ENCODE data around the gene PACSIN2.

PACSIN2 gene

DNA sequence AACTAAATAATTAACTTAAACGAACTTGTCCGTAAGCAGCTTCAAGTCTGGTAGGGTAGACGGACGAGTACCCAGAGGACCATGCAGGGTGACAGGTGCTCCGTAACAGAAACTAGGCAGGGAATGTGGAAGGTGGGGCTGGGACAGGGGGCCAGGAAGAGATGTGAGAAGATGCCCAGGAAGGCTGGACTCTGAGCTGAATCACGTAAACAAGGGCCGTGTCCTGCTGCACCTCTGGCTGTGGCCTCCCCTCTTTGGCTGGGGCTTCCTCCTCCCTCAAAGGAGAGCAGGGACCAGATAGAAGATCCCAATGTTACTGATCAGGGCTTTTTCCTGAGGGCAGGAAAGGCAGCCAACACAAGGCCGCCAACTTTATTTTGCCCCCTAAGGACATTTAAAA lies 47.9 kb downstream of the PACSIN2 start:
- TF ChIP-seq, protein P1, sequence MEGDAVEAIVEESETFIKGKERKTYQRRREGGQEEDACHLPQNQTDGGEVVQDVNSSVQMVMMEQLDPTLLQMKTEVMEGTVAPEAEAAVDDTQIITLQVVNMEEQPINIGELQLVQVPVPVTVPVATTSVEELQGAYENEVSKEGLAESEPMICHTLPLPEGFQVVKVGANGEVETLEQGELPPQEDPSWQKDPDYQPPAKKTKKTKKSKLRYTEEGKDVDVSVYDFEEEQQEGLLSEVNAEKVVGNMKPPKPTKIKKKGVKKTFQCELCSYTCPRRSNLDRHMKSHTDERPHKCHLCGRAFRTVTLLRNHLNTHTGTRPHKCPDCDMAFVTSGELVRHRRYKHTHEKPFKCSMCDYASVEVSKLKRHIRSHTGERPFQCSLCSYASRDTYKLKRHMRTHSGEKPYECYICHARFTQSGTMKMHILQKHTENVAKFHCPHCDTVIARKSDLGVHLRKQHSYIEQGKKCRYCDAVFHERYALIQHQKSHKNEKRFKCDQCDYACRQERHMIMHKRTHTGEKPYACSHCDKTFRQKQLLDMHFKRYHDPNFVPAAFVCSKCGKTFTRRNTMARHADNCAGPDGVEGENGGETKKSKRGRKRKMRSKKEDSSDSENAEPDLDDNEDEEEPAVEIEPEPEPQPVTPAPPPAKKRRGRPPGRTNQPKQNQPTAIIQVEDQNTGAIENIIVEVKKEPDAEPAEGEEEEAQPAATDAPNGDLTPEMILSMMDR (IDR thresholded peaks at IDR 0.05), result no peak

DNA sequence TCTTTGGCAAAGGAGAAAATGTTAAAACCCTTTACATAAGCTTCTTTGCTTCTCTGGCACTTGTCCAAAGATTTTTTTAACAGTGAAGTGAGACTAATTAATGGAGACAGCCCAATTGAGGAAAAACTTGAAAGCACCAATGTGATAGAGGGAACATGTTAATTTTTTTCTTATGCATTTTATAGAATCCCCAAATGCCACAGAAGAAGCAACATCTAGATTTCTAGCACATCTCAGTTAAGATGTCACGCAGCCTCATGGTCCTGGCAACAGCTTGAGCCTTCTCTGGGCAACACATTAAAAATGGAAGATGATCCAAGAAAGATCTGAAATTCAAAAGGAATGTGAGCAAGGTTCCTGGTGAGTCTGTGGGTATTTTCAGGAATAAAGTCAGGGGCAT lies 48.5 kb downstream of the PACSIN2 start:
- TF ChIP-seq, protein P1 (IDR thresholded peaks at IDR 0.05), result no peak

DNA sequence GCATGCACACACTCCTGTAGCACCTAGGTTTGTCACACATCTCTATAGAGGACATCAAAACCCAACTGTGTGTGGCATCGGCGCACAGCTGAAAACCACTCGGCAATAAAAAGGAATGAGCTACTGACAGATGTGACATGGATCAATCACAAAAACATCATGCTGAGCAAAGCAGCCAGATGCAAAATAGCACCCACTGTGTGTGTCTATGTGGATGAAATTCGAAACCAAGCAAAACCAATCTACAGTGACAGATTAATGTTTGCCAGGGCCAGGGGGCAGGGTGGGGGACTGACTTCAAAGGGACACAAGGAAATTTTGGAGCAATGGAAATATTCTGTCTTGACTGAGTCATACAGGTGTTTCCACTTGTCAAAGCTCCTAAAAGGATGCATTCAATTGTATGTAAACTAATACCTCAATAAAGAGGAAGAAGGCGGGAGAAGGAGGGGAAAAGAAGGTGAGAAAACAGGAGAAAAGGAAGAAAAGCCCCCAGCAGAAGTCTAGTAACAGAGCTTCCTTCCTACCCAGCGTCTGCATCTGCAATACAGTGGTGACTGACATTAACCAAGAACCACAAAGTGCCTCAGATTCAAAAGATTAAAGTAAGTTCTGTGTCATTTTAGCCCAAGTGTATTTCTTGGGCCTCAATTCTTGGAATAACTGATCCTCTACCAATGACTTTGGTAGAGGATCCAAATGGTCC lies 49.8 kb downstream of the PACSIN2 start:
- TF ChIP-seq, protein P1 (IDR thresholded peaks at IDR 0.05), result no peak

DNA sequence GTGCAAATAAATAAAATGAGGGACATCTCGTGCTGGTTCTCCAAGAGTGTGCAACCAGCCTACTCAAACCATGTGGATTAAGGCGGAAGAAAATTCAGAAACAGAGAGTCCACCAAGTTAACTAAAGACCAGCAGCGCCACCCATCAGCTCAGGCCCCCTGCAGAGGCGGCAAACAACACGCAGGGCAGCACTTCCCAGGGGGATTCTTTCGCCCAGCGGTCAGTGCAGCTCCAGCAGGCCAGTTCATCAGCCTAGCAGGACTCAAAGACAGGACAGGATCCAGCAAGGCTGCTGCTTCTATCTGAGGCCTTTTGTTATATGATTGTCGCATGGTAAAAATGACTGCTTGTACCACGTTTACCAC lies 51.7 kb downstream of the PACSIN2 start:
- TF ChIP-seq, protein P1 (IDR thresholded peaks at IDR 0.05), result no peak

DNA sequence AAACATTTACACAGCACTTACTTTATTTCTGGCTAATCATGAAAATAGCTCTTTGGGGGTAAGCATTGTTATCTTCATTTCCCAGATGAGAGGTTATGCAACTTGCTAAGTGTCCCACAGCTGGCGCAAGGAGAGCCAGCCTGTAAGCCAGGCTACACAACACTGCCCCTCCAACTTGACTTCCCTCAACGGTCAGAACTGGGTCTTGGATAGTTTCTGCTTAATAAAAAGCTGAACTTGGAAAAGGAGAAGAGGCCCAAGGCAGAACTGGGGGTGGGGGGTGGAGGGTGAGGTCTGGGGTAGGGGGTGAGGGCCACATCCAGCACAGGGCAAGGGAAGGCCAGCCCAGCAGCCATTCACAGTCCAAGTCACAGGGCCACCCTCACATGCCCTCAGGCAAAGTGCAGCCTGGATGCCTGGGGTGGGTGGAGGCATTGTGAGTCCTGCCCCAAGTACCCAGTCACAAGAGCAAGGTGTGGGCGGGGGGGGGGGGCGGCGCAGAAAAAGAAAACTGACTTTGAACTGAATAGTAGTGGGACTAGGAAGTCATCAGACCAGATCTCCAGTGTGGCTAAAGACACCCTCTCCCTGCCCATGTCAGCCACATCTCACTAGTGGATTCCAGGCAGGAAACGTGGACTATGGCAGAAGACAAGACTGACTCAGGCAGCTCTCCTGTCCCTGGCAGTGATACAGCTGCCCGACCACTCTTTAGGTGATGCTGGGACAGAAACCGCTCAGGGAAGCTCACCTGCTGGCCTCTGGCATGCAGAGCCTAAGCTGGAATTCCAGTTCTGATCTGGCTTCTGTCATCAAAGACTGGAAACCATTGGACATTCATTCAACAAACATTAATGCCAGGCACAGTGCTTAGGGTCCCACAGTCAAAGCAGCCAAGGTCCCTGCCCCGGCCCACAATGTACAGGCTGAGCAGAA lies 52.4 kb downstream of the PACSIN2 start:
- TF ChIP-seq, protein P1 (IDR thresholded peaks at IDR 0.05), result no peak

DNA sequence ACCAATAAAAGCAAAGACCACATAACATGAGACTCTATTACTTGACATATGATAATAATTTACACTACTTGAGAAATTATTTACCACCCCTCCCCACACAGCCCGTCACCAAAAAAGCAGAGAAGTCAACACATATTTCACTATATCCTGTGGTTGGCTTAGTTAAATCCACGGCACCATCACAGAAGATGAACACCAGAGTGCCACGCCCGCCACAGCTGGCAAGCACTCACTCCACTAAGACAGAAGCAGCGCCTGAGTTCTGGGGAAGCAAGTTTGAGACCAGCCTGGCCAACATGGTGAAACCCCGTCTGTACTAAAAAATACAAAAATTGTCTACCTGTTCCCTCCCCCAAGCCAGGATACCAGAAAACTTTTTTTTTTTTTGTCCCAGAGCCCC lies 53.1 kb downstream of the PACSIN2 start:
- TF ChIP-seq, protein P1 (IDR thresholded peaks at IDR 0.05), result no peak

DNA sequence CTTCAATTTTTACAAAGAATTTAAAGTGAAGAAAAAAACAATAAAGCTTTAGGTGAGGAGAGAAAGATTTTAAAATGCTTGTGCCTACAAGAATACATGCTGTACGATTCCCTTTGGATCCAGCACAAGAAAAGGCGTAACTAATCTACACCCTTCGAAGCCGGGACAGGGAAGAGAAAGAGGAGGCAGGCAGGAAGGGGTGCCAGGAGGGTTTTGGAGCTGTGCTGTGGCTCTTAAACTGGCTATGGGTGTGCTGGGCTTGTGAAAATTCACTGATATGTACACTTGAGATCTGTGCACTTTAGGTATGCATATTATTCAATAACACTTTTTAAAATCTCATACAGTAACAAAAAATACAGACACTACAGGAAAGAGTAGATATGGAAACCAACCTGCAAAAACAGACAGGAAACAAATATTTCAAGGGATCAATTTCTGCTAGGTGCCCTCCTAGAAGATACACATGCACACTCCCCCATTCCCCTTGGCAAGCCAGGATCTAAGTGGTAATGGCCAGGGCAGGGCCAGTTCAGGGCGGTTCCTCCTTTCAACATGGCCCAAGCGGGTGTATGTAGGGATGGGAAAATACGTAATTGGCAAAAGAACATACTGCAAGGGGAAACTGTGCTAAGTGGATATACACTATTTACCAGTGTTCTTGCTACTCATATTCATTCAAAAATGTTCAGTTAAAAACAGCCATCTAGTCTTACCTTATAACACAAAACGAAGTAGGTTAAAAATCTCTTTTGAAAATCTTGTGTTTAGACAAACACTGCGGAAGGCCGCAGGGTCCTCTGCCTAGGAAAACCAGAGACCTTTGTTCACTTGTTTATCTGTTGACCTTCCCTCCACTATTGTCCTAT lies 54.2 kb downstream of the PACSIN2 start:
- TF ChIP-seq, protein P1 (IDR thresholded peaks at IDR 0.05), result no peak

Measured in LNCAP (cell line).